ENCODE results near the gene PDE6G. TPM values are rescaled to one million over a fixed set of nuclear protein-coding genes. Genes with fewer than 3 reads are reported as not detected.

PDE6G gene
- total and polyA plus RNA-seq, 2 of the 13 experiments (the other 11 are each of a cell fraction or from before 2014, with no cell fraction given) = 1.4 to 6.7 TPM

GRCh38 chr17:81666342-81667191 is 10.2 kb upstream of the PDE6G start, which contains the start of the genes CCDC137 and OXLD1 (continued):
- TF ChIP-seq NR2F2 (IDR thresholded peaks at IDR 0.05; ENCODE audit: borderline replicate concordance, low read depth) (no peak; the same call in 1 of the 2 replicates), ZNF441 (CRISPR knock-in tag; IDR thresholded peaks at IDR 0.05; ENCODE audit: borderline replicate concordance) (peak; percentile 54; the same call in 1 of the 2 replicates), ZNF660 (CRISPR knock-in tag; IDR thresholded peaks at IDR 0.05; ENCODE audit: borderline replicate concordance, low read depth) (no peak), NCOR1 (IDR thresholded peaks at IDR 0.05; ENCODE audit: borderline replicate concordance, low read length) (no peak), ZBTB39 (CRISPR knock-in tag; IDR thresholded peaks at IDR 0.05) (no peak), POLR2A (IDR thresholded peaks at IDR 0.05; ENCODE audit: insufficient read depth in 1 of 2, low read depth in 2 of 2, low read length in 2 of 2) (peak; percentile 97), NFIB (CRISPR knock-in tag; IDR thresholded peaks at IDR 0.05; ENCODE audit: borderline replicate concordance) (no peak), KMT2B (CRISPR knock-in tag; IDR thresholded peaks at IDR 0.05) (peak; percentile 92), PREB (CRISPR knock-in tag; IDR thresholded peaks at IDR 0.05) (no peak; the same call in 1 of the 2 replicates), ZNF770 (CRISPR knock-in tag; IDR thresholded peaks at IDR 0.05) (peak; percentile 76), ZNF609 (CRISPR knock-in tag; IDR thresholded peaks at IDR 0.05; ENCODE audit: borderline replicate concordance) (no peak), NPAS2 (CRISPR knock-in tag; IDR thresholded peaks at IDR 0.05; ENCODE audit: borderline replicate concordance) (no peak), HCFC1 (IDR thresholded peaks at IDR 0.05; ENCODE audit: low read depth, low read length) (peak; percentile 67), MIER3 (CRISPR knock-in tag; IDR thresholded peaks at IDR 0.05; ENCODE audit: borderline replicate concordance) (peak; percentile 85; the same call in 1 of the 2 replicates), HMG20A (CRISPR knock-in tag; IDR thresholded peaks at IDR 0.05; ENCODE audit: borderline replicate concordance) (no peak), GATAD1 (CRISPR knock-in tag; IDR thresholded peaks at IDR 0.05) (peak; percentile 97), ZNF670 (CRISPR knock-in tag; IDR thresholded peaks at IDR 0.05; ENCODE audit: borderline replicate concordance) (peak; percentile 71; the same call in 1 of the 2 replicates)
